DOHH2 (cell line): Measurements from ENCODE around the gene MUC5B.

Source experiments
- H3F3A ChIP-seq: fragments of 200-600 bp; sonication (generic), shearing (Covaris generic); 2 replicates; pipeline ENCODE4 v1.6.0; 2016; ENCODE audit warnings: antibody characterized with exemption, mild to moderate bottlenecking; ENCODE audit not compliant: control insufficient read depth, insufficient read depth
- H3K27ac ChIP-seq: fragments of 200-600 bp; sonication (generic); 2 replicates; pipeline ENCODE4 v1.5.1; 2014; ENCODE audit warnings: low read depth, mild to moderate bottlenecking, low read length, moderate library complexity
- H3K27me3 ChIP-seq: fragments of 200-600 bp; sonication (generic); 2 replicates; pipeline ENCODE4 v1.6.1; 2014; ENCODE audit warnings: mild to moderate bottlenecking, low read length, mixed read lengths; ENCODE audit not compliant: control insufficient read depth
- H3K36me3 ChIP-seq: fragments of 200-600 bp; sonication (generic); 2 replicates; pipeline ENCODE4 v1.6.1; 2014; ENCODE audit warnings: mild to moderate bottlenecking, low read length, moderate library complexity, mixed read lengths; ENCODE audit not compliant: control insufficient read depth
- H3K4me1 ChIP-seq: fragments of 200-600 bp; sonication (generic); 2 replicates; pipeline ENCODE4 v1.6.1; 2014; ENCODE audit warnings: mild to moderate bottlenecking, low read length, mixed read lengths; ENCODE audit not compliant: control insufficient read depth
- H3K4me2 ChIP-seq: fragments of 200-600 bp; sonication (generic); 2 replicates; pipeline ENCODE4 v1.6.0; 2014; ENCODE audit warnings: mild to moderate bottlenecking, low read length, moderate library complexity
- H3K4me3 ChIP-seq: fragments of 200-600 bp; sonication (generic); 2 replicates; pipeline ENCODE4 v1.5.1; 2014; ENCODE audit warnings: mild to moderate bottlenecking, low read length, mixed read lengths
- H3K79me2 ChIP-seq: fragments of 200-600 bp; sonication (generic); 2 replicates; pipeline ENCODE4 v1.6.1; 2014; ENCODE audit warnings: mild to moderate bottlenecking, low read length, mixed read lengths; ENCODE audit not compliant: control insufficient read depth
- H3K9me2 ChIP-seq: fragments of 200-600 bp; sonication (generic); replicated peaks from 2 replicates; pipeline ENCODE4 v1.6.1; 2014; ENCODE audit warnings: mild to moderate bottlenecking, low read length, mixed read lengths; ENCODE audit not compliant: control insufficient read depth
- H3K9me3 ChIP-seq: fragments of 200-600 bp; sonication (generic); 2 replicates; pipeline ENCODE4 v1.6.1; 2014; ENCODE audit warnings: antibody characterized with exemption, low read length, mixed read lengths; ENCODE audit not compliant: control insufficient read depth, insufficient read depth
- H4K20me1 ChIP-seq: fragments of 200-600 bp; sonication (generic); 2 replicates; pipeline ENCODE4 v1.6.0; 2014; ENCODE audit warnings: low read depth, mild to moderate bottlenecking, antibody characterized with exemption, low read length, moderate library complexity; ENCODE audit not compliant: control insufficient read depth, insufficient read depth
- EZH2phosphoT487 ChIP-seq: fragments of 200-600 bp; sonication (generic); IDR thresholded peaks from 2 replicates; pipeline ENCODE4 v1.6.1; 2017; ENCODE audit warnings: borderline replicate concordance, mild to moderate bottlenecking, antibody characterized with exemption, low read length, moderate library complexity, mixed read lengths
- TF ChIP-seq, protein P1 (sequence below): fragments of 200-600 bp; sonication (generic); IDR thresholded peaks from one replicate; pipeline ENCODE4 v1.5.1; 2014; ENCODE audit warnings: antibody characterized with exemption, mild to moderate bottlenecking, low read depth, low read length; ENCODE audit not compliant: poor library complexity, severe bottlenecking

Gene MUC5B

DNA sequence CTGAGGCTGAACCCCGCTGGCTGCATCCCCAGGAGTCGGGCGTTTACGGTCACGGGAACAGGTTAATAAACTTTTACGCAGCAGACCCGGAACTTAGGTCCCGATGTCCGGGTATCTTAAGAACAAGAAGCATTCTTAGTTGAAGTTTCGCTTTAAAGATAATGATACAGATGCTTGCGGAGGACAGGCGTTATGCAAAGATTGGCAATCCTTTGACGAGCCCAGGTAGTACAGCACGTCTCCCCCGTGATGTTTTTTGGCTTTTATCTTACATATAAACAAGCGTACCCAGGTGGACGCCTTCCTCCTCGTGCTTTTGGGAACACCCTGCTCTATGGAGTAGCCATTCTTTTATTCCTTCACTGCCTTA lies 87.4 kb downstream of the MUC5B start:
- Histone ChIP-seq H3K27ac (peak overlapping the region; percentile 54), H3K4me2 (peak overlapping the region; percentile 82), H3K9me2 (no peaks in the 10 kb centered on the region), H4K20me1 (no peaks in the 10 kb centered on the region), H3K9me3 (peaks cover 11% of the 10 kb centered on the region), H3K27me3 (no peaks in the 10 kb centered on the region), H3F3A (peaks cover 7% of the 10 kb centered on the region; the same call in 1 of the 2 replicates), H3K4me1 (peaks cover 41% of the 10 kb centered on the region), H3K36me3 (no peaks in the 10 kb centered on the region), H3K4me3 (peak overlapping the region; percentile 74), H3K79me2 (peaks cover 16% of the 10 kb centered on the region)
- no peak for TF ChIP-seq EZH2phosphoT487

DNA sequence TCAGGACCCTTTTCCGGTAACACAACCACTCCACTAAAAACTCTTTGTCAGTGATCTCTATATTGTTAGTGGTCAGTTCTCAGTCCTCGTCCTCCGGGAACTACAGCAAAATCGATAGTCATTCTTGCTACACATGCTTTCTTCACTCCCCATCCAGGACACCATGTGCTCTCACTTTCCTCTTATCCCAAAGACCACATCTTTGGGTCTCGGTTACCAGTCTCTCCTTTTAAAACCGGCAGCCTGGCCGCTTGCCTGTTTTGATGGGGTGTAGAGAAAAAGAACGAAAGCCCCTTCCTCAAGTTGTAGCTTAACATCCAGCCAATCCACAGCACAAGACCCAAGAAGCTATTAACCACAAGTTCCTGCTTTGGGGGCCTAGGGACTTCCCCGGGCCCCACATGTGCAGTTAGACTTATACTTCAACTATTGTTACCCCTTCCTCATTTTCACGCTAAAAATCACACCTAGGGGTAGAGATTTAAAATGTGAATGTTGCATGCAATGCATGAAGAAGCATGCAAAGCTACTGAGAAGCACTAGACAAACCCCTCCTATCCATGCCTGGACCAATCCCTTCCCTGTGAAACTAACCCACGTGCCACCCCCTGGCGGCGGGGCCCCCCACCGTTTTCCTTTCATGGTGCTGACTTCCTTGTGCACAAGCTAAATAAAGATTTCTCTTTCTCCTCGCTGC lies 88.1 kb downstream of the MUC5B start:
- Histone ChIP-seq H3K4me2 (peak overlapping the region; percentile 82), H3K27me3 (no peaks in the 10 kb centered on the region), H3K79me2 (peaks cover 16% of the 10 kb centered on the region), H3K9me2 (no peaks in the 10 kb centered on the region), H3K36me3 (no peaks in the 10 kb centered on the region), H3K9me3 (peaks cover 11% of the 10 kb centered on the region), H3F3A (peaks cover 7% of the 10 kb centered on the region; the same call in 1 of the 2 replicates), H3K27ac (peak overlapping the region; percentile 54), H3K4me1 (peaks cover 41% of the 10 kb centered on the region), H3K4me3 (peak overlapping the region; percentile 74), H4K20me1 (no peaks in the 10 kb centered on the region)
- TF ChIP-seq, protein P1, sequence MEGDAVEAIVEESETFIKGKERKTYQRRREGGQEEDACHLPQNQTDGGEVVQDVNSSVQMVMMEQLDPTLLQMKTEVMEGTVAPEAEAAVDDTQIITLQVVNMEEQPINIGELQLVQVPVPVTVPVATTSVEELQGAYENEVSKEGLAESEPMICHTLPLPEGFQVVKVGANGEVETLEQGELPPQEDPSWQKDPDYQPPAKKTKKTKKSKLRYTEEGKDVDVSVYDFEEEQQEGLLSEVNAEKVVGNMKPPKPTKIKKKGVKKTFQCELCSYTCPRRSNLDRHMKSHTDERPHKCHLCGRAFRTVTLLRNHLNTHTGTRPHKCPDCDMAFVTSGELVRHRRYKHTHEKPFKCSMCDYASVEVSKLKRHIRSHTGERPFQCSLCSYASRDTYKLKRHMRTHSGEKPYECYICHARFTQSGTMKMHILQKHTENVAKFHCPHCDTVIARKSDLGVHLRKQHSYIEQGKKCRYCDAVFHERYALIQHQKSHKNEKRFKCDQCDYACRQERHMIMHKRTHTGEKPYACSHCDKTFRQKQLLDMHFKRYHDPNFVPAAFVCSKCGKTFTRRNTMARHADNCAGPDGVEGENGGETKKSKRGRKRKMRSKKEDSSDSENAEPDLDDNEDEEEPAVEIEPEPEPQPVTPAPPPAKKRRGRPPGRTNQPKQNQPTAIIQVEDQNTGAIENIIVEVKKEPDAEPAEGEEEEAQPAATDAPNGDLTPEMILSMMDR: peak; percentile 33
- TF ChIP-seq EZH2phosphoT487: no peak
